SK-N-SH (cell line): ENCODE measurements around the gene BIRC5.

ENCODE experiments used
- CTCF ChIP-seq: fragments of 200-600 bp; sonication (generic); IDR thresholded peaks from 2 replicates; pipeline ENCODE4 v1.6.1; 2017; ENCODE audit warnings: antibody characterized with exemption, mild to moderate bottlenecking, moderate library complexity
- RAD21 ChIP-seq: IDR thresholded peaks from 2 replicates; pipeline ENCODE4 v1.6.1; 2012; ENCODE audit warnings: mild to moderate bottlenecking, low read length
- RXRA ChIP-seq: IDR thresholded peaks from 2 replicates; pipeline ENCODE4 v1.4.0; 2012; ENCODE audit warnings: low read depth, mild to moderate bottlenecking, borderline replicate concordance

- TF ChIP-seq CTCF, result no peak
- no peak for TF ChIP-seq RXRA
- no peak for TF ChIP-seq RAD21
Measured at GRCh38 chr17:78196716-78197115, 17.3 kb upstream of the BIRC5 start.
